Left ventricle myocardium superior (tissue), 1 donor: Measurements from ENCODE around the gene TEPSIN. TPM values are rescaled to one million over a fixed set of nuclear protein-coding genes. Genes with fewer than 3 reads are reported as not detected.
A peak's percentile ranks its signal among the peaks of the same experiment; 100 is the strongest.
"Not testable (repeated sequence)": the region's sequence is repeated elsewhere in the genome, so short reads cannot be mapped to it uniquely, and the experiment has no call there.

ENCODE experiments used
- ATAC-seq: fragments of 200-7000 bp; cut with Tn5 transposase; one replicate; pipeline ENCODE4 v1.9.1; 2020; ENCODE audit warnings: mild to moderate bottlenecking, moderate library complexity
- DNase-seq: peaks from one replicate; pipeline ENCODE4 v3.0.0-alpha.2; 2020
- intact Hi-C: fragments of 100-400 bp; cut with micrococcal nuclease; formaldehyde crosslinking; loops from one replicate; pipeline ENCODE4 v1.11.0; 2022
- total RNA-seq: library from RNA; stranded (reverse); fragmentation: NEBNext Ultra II Directional; extraction: Animal tissue kit (Norgen Biotek cat#: 25700); gene quantifications from one replicate; pipeline ENCODE4 v1.2.1, GENCODE V29; 2021
- donor health status: DM: no; HTN: yes; CAD: no; lungs with severe emphysema.

Gene TEPSIN
- total RNA-seq, 1 donor from 2014 or later: 13.8 TPM

- ATAC-seq: no peak
- intact Hi-C loops: no loop called here
- DNase-seq: no peak
These were observed 9.8 kb downstream of the TEPSIN start for GRCh38 chr17:81228834-81229665.

GRCh38 chr17:81228420-81228819 lies 10.4 kb downstream of the TEPSIN start:
- ATAC-seq (no peak), DNase-seq (no peak)
- intact Hi-C loops: no loop called here

- ATAC-seq, intact Hi-C loops, DNase-seq: not testable (repeated sequence)
These were observed 11.2 kb downstream of the TEPSIN start for GRCh38 chr17:81227630-81228029.

GRCh38 chr17:81223762-81224130 lies 15.1 kb downstream of the TEPSIN start:
- intact Hi-C loops: no loop called here
- ATAC-seq (no peak), DNase-seq (peak; percentile 39)

GRCh38 chr17:81222906-81223761 lies 15.7 kb downstream of the TEPSIN start, which contains the start of gene CEP131:
TSS of gene CEP131 (minus strand) at chr17:81222965. CDS start at chr17:81220056, 2,909 bp downstream.
- intact Hi-C loops: no loop called here
- DNase-seq: peak; percentile 100
- peak; percentile 98 for ATAC-seq

- ATAC-seq: peak; percentile 3
- DNase-seq: no peak
- intact Hi-C loops: no loop called here
These were observed 16.3 kb downstream of the TEPSIN start for GRCh38 chr17:81222620-81222905.

GRCh38 chr17:81221842-81222619 lies 16.8 kb downstream of the TEPSIN start:
- intact Hi-C loops: no loop called here
- ATAC-seq: peak; percentile 1
- DNase-seq: no peak

GRCh38 chr17:81221371-81221841 lies 17.4 kb downstream of the TEPSIN start:
- DNase-seq: no peak
- no peak for ATAC-seq
- intact Hi-C loops: no loop called here

GRCh38 chr17:81219476-81220180 lies 19.2 kb downstream of the TEPSIN start:
- DNase-seq (no peak), ATAC-seq (no peak)
- intact Hi-C loops: no loop called here

- ATAC-seq (no peak), DNase-seq (no peak)
- intact Hi-C loops: no loop called here
These were observed 19.9 kb downstream of the TEPSIN start for GRCh38 chr17:81218991-81219390.

- ATAC-seq (no peak), DNase-seq (no peak)
- intact Hi-C loops: no loop called here
These were observed 20.4 kb downstream of the TEPSIN start for GRCh38 chr17:81218459-81218858.

- DNase-seq: no peak
- intact Hi-C loops: no loop called here
- ATAC-seq: no peak
These were observed 21.4 kb downstream of the TEPSIN start for GRCh38 chr17:81217491-81217890.

- intact Hi-C loops: no loop called here
- DNase-seq (no peak), ATAC-seq (no peak)
These were observed 24.9 kb downstream of the TEPSIN start for GRCh38 chr17:81213978-81214377.

- intact Hi-C loops: no loop called here
- ATAC-seq (no peak), DNase-seq (no peak)
These were observed 26.5 kb downstream of the TEPSIN start for GRCh38 chr17:81212365-81212764.

GRCh38 chr17:81210868-81211267 lies 28.0 kb downstream of the TEPSIN start:
- intact Hi-C loops: no loop called here
- DNase-seq: no peak

GRCh38 chr17:81210466-81210865 lies 28.4 kb downstream of the TEPSIN start:
- intact Hi-C loops: no loop called here
- no peak for ATAC-seq

More at GRCh38 chr17:81210868-81211267, 28.0 kb downstream of the TEPSIN start:
- no peak for ATAC-seq

GRCh38 chr17:81209141-81209540 lies 29.7 kb downstream of the TEPSIN start:
- no peak for DNase-seq
- ATAC-seq: no peak
- intact Hi-C loops: no loop called here

More at GRCh38 chr17:81210466-81210865, 28.4 kb downstream of the TEPSIN start:
- DNase-seq: no peak

- no peak for ATAC-seq
- intact Hi-C loops: no loop called here
- DNase-seq: no peak
These were observed 30.2 kb downstream of the TEPSIN start for GRCh38 chr17:81208651-81209050.
